ENCODE data around the gene CPT2. TPM values are rescaled to one million over a fixed set of nuclear protein-coding genes. Genes with fewer than 3 reads are reported as not detected.

The CPT2 gene
- total and polyA plus RNA-seq, 2 of the 13 experiments (the other 11 are each of a cell fraction or from before 2014, with no cell fraction given) = 12.6 to 14.6 TPM

DNA sequence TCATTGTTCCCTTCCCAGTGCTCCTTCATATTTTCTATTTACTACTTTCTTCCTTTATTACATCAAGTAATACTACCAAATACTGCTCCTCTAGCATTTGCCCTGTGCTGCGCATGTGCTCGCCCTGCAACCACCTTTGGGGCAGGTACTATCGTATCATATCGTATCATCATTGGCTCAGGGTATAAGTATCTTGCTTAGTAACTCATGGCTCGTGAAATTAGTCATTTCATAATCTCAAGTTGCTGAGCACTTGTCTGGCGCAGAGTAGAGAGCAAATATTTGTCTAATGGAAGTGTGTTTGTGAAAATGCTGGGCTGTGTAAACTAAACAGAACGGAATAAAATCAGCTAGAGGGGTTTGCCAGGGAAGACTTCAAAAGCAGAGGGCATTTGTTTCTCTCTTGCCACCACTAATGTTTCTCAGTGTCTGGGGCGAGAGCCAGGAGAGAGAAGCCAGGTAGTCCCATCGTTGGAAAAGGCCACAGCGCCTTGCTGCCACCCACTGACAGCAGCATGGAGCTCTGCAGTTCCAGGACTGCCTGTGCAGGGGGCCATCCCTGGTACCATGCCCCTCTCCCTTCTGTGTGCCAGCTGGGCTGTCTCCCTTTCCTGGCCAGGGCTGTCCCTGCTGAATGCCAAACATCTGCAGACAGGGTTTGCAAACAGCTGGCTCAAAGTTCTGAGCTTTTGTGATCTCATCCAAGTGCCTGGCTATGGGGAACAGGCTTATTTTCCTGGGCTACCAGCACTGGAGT, 20.0 kb upstream of the CPT2 start (continued):
- no peak for TF ChIP-seq MTF1 (CRISPR knock-in tag; IDR thresholded peaks at IDR 0.05)
- TF ChIP-seq ZNF24 (IDR thresholded peaks at IDR 0.05) = no peak
- TF ChIP-seq, protein P1, sequence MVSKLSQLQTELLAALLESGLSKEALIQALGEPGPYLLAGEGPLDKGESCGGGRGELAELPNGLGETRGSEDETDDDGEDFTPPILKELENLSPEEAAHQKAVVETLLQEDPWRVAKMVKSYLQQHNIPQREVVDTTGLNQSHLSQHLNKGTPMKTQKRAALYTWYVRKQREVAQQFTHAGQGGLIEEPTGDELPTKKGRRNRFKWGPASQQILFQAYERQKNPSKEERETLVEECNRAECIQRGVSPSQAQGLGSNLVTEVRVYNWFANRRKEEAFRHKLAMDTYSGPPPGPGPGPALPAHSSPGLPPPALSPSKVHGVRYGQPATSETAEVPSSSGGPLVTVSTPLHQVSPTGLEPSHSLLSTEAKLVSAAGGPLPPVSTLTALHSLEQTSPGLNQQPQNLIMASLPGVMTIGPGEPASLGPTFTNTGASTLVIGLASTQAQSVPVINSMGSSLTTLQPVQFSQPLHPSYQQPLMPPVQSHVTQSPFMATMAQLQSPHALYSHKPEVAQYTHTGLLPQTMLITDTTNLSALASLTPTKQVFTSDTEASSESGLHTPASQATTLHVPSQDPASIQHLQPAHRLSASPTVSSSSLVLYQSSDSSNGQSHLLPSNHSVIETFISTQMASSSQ (IDR thresholded peaks at IDR 0.05; ENCODE audit: low read depth) = no peak
- TF ChIP-seq, protein P1 (CRISPR knock-in tag; IDR thresholded peaks at IDR 0.05; ENCODE audit: borderline replicate concordance) = no peak
- TF ChIP-seq, protein P2, sequence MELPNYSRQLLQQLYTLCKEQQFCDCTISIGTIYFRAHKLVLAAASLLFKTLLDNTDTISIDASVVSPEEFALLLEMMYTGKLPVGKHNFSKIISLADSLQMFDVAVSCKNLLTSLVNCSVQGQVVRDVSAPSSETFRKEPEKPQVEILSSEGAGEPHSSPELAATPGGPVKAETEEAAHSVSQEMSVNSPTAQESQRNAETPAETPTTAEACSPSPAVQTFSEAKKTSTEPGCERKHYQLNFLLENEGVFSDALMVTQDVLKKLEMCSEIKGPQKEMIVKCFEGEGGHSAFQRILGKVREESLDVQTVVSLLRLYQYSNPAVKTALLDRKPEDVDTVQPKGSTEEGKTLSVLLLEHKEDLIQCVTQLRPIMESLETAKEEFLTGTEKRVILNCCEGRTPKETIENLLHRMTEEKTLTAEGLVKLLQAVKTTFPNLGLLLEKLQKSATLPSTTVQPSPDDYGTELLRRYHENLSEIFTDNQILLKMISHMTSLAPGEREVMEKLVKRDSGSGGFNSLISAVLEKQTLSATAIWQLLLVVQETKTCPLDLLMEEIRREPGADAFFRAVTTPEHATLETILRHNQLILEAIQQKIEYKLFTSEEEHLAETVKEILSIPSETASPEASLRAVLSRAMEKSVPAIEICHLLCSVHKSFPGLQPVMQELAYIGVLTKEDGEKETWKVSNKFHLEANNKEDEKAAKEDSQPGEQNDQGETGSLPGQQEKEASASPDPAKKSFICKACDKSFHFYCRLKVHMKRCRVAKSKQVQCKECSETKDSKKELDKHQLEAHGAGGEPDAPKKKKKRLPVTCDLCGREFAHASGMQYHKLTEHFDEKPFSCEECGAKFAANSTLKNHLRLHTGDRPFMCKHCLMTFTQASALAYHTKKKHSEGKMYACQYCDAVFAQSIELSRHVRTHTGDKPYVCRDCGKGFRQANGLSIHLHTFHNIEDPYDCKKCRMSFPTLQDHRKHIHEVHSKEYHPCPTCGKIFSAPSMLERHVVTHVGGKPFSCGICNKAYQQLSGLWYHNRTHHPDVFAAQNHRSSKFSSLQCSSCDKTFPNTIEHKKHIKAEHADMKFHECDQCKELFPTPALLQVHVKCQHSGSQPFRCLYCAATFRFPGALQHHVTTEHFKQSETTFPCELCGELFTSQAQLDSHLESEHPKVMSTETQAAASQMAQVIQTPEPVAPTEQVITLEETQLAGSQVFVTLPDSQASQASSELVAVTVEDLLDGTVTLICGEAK (IDR thresholded peaks at IDR 0.05) = no peak
- TF ChIP-seq, protein P2 (CRISPR knock-in tag; IDR thresholded peaks at IDR 0.05) = no peak
- no peak for TF ChIP-seq EEA1 (CRISPR knock-in tag; IDR thresholded peaks at IDR 0.05; ENCODE audit: borderline replicate concordance)
- no peak; the same call in 1 of the 2 replicates for TF ChIP-seq THAP11 (CRISPR knock-in tag; IDR thresholded peaks at IDR 0.05)
- no peak for TF ChIP-seq BRD4 (CRISPR knock-in tag; IDR thresholded peaks at IDR 0.05)
- TF ChIP-seq, protein P3, sequence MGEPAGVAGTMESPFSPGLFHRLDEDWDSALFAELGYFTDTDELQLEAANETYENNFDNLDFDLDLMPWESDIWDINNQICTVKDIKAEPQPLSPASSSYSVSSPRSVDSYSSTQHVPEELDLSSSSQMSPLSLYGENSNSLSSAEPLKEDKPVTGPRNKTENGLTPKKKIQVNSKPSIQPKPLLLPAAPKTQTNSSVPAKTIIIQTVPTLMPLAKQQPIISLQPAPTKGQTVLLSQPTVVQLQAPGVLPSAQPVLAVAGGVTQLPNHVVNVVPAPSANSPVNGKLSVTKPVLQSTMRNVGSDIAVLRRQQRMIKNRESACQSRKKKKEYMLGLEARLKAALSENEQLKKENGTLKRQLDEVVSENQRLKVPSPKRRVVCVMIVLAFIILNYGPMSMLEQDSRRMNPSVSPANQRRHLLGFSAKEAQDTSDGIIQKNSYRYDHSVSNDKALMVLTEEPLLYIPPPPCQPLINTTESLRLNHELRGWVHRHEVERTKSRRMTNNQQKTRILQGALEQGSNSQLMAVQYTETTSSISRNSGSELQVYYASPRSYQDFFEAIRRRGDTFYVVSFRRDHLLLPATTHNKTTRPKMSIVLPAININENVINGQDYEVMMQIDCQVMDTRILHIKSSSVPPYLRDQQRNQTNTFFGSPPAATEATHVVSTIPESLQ (CRISPR knock-in tag; conservative IDR thresholded peaks at IDR 0.05) = no peak
- TF ChIP-seq ZNF337 (CRISPR knock-in tag; IDR thresholded peaks at IDR 0.05; ENCODE audit: borderline replicate concordance, low read depth) = no peak
- TF ChIP-seq MEIS1 (CRISPR knock-in tag; IDR thresholded peaks at IDR 0.05; ENCODE audit: borderline replicate concordance) = no peak
- TF ChIP-seq SMARCC2 (IDR thresholded peaks at IDR 0.05) = no peak
- no peak for TF ChIP-seq TCF12 (IDR thresholded peaks at IDR 0.05)
- no peak for TF ChIP-seq TCF12 (CRISPR knock-in tag; IDR thresholded peaks at IDR 0.05)
